ENCODE data around the gene NTSR2.

DNA sequence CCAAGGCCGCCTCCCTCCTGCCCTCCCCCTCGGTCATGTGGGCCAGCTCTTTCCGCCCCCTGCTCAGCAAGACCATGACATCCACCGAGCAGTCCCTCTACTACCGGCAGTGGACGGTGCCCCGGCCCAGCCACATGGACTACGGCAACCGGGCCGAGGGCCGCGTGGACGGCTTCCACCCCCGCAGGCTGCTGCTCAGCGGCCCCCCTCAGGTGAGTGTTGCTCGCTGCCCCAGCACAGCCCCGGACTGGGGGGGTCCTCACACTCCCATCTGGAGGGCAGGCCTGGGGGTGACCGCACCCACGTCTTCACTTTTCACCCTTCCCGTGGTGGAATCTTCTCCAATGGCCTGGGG, 51.3 kb downstream of the NTSR2 start:
- no peak for TF ChIP-seq POLR2A (IDR thresholded peaks at IDR 0.05; ENCODE audit: low read depth, low read length)
- TF ChIP-seq POLR2AphosphoS5 (IDR thresholded peaks at IDR 0.05; ENCODE audit: low read depth, low read length), result no peak
